ENCODE data around the gene TPGS2. TPM values are rescaled to one million over a fixed set of nuclear protein-coding genes. Genes with fewer than 3 reads are reported as not detected.

Gene TPGS2
- total and polyA plus RNA-seq, 10 donors: 23.5 to 93.3 (median 37.9) TPM

GRCh38 chr18:36752929-36753865 is 75.6 kb downstream of the TPGS2 start:
- Histone ChIP-seq H3K4me1 (no peaks in the 10 kb centered on the region), H3K27ac (no peak overlapping the region), H3K9me3 (peaks cover 0 to 5% (median 0%) of the 10 kb centered on the region in 8 donors), H3K27me3 (replicated peaks in 1 of 7) (no peaks in the 10 kb centered on the region), H3K4me3 (no peak overlapping the region), H3K36me3 (no peaks in the 10 kb centered on the region)
- intact Hi-C loops (cut with DNase I; ENCODE audit: low total_unique reads): no loop called here
- TF ChIP-seq POLR2A (IDR thresholded peaks at IDR 0.05) (no peak), POLR2AphosphoS5 (IDR thresholded peaks at IDR 0.05) (no peak)
- TF ChIP-seq, protein P1, sequence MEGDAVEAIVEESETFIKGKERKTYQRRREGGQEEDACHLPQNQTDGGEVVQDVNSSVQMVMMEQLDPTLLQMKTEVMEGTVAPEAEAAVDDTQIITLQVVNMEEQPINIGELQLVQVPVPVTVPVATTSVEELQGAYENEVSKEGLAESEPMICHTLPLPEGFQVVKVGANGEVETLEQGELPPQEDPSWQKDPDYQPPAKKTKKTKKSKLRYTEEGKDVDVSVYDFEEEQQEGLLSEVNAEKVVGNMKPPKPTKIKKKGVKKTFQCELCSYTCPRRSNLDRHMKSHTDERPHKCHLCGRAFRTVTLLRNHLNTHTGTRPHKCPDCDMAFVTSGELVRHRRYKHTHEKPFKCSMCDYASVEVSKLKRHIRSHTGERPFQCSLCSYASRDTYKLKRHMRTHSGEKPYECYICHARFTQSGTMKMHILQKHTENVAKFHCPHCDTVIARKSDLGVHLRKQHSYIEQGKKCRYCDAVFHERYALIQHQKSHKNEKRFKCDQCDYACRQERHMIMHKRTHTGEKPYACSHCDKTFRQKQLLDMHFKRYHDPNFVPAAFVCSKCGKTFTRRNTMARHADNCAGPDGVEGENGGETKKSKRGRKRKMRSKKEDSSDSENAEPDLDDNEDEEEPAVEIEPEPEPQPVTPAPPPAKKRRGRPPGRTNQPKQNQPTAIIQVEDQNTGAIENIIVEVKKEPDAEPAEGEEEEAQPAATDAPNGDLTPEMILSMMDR (IDR thresholded peaks at IDR 0.05 in 8 of 11, conservative IDR thresholded peaks at IDR 0.05 in 3 of 11): no peak
- DNase-seq: no peak
- WGBS, 5 donors: 61 to 78% (median 64%) methylated on average over 3 of the region's 3 CpGs

- H3K4me3 ChIP-seq: no peak overlapping the region
- 85 to 92% (median 89%) methylated on average over 24 to 25 of the region's 25 CpGs for WGBS, 5 donors
- intact Hi-C loops (cut with DNase I; ENCODE audit: low total_unique reads): no loop called here
- no peaks in the 10 kb centered on the region for H3K27me3 ChIP-seq (replicated peaks in 1 of 7)
- peaks cover 0 to 5% (median 0%) of the 10 kb centered on the region in 8 donors for H3K9me3 ChIP-seq
- H3K27ac ChIP-seq: no peak overlapping the region
- DNase-seq: no peak
- TF ChIP-seq POLR2A (IDR thresholded peaks at IDR 0.05): no peak
- TF ChIP-seq, protein P1 (IDR thresholded peaks at IDR 0.05 in 8 of 11, conservative IDR thresholded peaks at IDR 0.05 in 3 of 11): no peak
- TF ChIP-seq POLR2AphosphoS5 (IDR thresholded peaks at IDR 0.05): no peak
- no peaks in the 10 kb centered on the region for H3K36me3 ChIP-seq
- H3K4me1 ChIP-seq: no peaks in the 10 kb centered on the region
Observed at GRCh38 chr18:36745219-36745975, 83.4 kb downstream of the TPGS2 start.

DNA sequence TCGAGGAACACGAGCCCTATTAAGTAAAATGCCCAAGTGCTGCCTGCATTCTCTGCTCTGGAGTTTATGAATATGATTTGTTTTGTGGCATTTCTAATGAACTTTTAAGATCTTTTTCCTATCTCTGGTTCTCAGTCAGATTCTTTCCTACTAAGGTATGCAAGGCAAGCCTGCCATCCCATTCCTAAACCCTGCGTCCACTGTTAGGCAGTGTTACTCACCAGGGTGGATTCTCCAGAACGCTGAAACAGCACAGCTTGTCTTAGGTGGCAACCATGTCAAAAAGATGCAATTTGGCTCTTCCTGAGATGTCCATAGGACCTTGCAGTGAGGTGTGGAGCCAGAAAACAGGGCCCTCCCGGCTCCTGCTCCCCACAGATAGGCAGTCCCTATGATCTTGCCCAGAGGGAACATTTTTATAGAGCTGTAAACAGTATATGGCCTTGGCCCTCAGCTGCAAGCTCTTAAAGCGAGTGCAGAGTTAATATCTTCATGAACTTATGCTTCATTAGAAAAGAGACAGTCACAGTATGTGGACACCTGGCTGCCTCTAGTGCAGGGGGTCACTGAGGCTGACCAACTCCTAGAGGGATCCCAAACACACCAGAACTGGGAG is 84.4 kb downstream of the TPGS2 start:
- H3K27ac ChIP-seq: no peak overlapping the region
- no peaks in the 10 kb centered on the region for H3K4me1 ChIP-seq
- no peaks in the 10 kb centered on the region for H3K27me3 ChIP-seq (replicated peaks in 1 of 7)
- TF ChIP-seq POLR2AphosphoS5 (IDR thresholded peaks at IDR 0.05): no peak
- TF ChIP-seq POLR2A (IDR thresholded peaks at IDR 0.05): no peak
- TF ChIP-seq, protein P1 (IDR thresholded peaks at IDR 0.05 in 8 of 11, conservative IDR thresholded peaks at IDR 0.05 in 3 of 11): no peak
- H3K9me3 ChIP-seq: no peaks in the 10 kb centered on the region
- 76 to 89% (median 85%) methylated on average over 6 of the region's 6 CpGs for WGBS, 5 donors
- H3K36me3 ChIP-seq: no peaks in the 10 kb centered on the region
- intact Hi-C loops (cut with DNase I; ENCODE audit: low total_unique reads): no loop called here
- DNase-seq: no peak
- H3K4me3 ChIP-seq: no peak overlapping the region

Other genes with a start within 250 kb of the TPGS2 start
- gene KIAA1328, start 125 bp upstream of the TPGS2 start, total RNA-seq: 10 to 100 TPM in 6 of 7 donors, 1 to 10 TPM in 1; 8.2 to 27.1 (median 15.7) TPM
- gene KIAA1328, start 125 bp upstream of the TPGS2 start, polyA plus RNA-seq: 1 to 10 TPM; 1.9 to 3.5 (median 3.1) TPM